ENCODE results near the gene SNRNP35. TPM values are rescaled to one million over a fixed set of nuclear protein-coding genes. Genes with fewer than 3 reads are reported as not detected.
A peak's percentile ranks its signal among the peaks of the same experiment; 100 is the strongest.

SNRNP35 gene
- total RNA-seq, 1 donor from 2014 or later, result 11.5 TPM

DNA sequence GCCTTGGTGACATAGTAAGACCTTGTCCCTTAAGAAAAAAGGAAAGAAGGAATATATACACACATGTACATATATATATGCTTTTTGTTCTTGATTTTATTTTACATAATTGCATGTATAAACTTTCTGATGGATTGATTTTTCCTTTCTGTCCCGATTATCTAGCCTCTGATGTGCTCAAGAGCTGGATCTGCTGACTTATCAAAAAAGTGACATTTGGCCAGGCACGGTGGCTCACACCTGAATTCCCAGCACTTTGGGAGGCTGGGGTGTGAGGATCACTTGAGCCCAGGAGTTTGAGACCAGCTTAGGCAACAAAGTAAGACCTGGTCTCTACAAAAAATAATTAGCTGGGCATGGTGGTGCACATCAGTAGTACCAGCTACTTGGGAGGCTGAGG lies 12.0 kb downstream of the SNRNP35 start:
- peaks cover 20% of the 10 kb centered on the region for H3K36me3 ChIP-seq (ENCODE audit: insufficient read depth, low read length)
- DNase-seq (ENCODE audit: low read depth), result no peak
- no peak for FAIRE-seq
- no peaks in the 10 kb centered on the region for H3K27me3 ChIP-seq (ENCODE audit: insufficient read depth, low read length)
- no peaks in the 10 kb centered on the region for H3K9me3 ChIP-seq (ENCODE audit: insufficient read depth, low read depth, low read length)
- no peak overlapping the region for H2AFZ ChIP-seq (ENCODE audit: low read depth, low read length)
- H4K20me1 ChIP-seq (ENCODE audit: insufficient read depth, low read length), result peaks cover 37% of the 10 kb centered on the region
- no peak overlapping the region for H3K4me3 Mint-ChIP-seq (ENCODE audit: unreplicated experiment)
- no peaks in the 10 kb centered on the region for H3K27me3 Mint-ChIP-seq (ENCODE audit: low read depth, unreplicated experiment)
- peak overlapping the region; percentile 4 for H3K27ac Mint-ChIP-seq (ENCODE audit: unreplicated experiment)
- TF ChIP-seq, protein P1, sequence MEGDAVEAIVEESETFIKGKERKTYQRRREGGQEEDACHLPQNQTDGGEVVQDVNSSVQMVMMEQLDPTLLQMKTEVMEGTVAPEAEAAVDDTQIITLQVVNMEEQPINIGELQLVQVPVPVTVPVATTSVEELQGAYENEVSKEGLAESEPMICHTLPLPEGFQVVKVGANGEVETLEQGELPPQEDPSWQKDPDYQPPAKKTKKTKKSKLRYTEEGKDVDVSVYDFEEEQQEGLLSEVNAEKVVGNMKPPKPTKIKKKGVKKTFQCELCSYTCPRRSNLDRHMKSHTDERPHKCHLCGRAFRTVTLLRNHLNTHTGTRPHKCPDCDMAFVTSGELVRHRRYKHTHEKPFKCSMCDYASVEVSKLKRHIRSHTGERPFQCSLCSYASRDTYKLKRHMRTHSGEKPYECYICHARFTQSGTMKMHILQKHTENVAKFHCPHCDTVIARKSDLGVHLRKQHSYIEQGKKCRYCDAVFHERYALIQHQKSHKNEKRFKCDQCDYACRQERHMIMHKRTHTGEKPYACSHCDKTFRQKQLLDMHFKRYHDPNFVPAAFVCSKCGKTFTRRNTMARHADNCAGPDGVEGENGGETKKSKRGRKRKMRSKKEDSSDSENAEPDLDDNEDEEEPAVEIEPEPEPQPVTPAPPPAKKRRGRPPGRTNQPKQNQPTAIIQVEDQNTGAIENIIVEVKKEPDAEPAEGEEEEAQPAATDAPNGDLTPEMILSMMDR (IDR thresholded peaks at IDR 0.05; ENCODE audit: insufficient read depth, low read depth, low read length), result no peak
- no peak overlapping the region for H3K9ac ChIP-seq (ENCODE audit: low read length)
- H3K4me1 ChIP-seq (ENCODE audit: insufficient read depth, low read length), result no peaks in the 10 kb centered on the region
- H3K79me2 ChIP-seq (ENCODE audit: insufficient read depth, low read length), result peaks cover 23% of the 10 kb centered on the region
- no peak overlapping the region for H3K4me3 ChIP-seq (ENCODE audit: insufficient read depth, low read depth, low read length)
- no peak overlapping the region for H3K27ac ChIP-seq (ENCODE audit: low read depth, low read length)
- H3K9me3 Mint-ChIP-seq (ENCODE audit: unreplicated experiment), result no peaks in the 10 kb centered on the region
- H3K4me2 ChIP-seq (ENCODE audit: low read length), result no peak overlapping the region
- peaks cover 25% of the 10 kb centered on the region for H3K36me3 Mint-ChIP-seq (ENCODE audit: low read depth, unreplicated experiment)
- no peaks in the 10 kb centered on the region for H3K4me1 Mint-ChIP-seq (ENCODE audit: low read depth, unreplicated experiment)

DNA sequence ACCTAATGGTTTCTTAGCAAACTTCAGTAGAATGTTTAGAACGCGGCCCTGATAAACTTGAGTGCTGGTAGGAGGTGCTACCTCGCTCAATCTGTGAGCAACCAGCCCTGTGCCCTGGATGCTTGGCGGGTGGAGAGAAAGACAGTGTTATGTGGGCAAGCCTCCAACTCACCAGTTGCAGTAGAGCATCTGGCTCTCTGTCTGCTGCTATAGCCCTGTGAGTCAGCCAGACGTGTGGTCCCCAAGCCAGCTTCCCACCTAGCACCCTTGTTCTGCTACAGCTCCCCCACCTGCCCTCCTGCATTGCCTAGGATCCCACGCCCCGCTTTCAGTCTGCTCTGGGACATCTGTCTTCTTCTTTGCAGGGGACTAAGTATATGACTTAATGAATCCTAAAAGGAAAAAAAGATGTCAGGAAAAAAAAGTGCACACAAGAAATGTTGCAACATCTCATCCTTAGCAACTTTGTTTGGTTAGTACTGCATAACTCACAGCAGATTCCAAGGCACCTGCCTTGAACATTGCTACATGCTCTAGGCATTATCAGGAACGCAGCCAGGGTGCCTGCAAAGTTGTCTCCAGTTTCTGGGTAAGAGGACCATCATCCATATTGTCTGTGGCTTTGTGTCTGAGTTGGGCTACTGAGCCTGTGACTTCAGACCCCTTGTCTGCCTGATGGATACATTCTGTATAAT lies 13.6 kb downstream of the SNRNP35 start:
- no peak overlapping the region for H2AFZ ChIP-seq (ENCODE audit: low read depth, low read length)
- Mint-ChIP-seq H3K4me3 (ENCODE audit: unreplicated experiment) (no peak overlapping the region), H3K27me3 (ENCODE audit: low read depth, unreplicated experiment) (no peaks in the 10 kb centered on the region), H3K4me1 (ENCODE audit: low read depth, unreplicated experiment) (no peaks in the 10 kb centered on the region), H3K36me3 (ENCODE audit: low read depth, unreplicated experiment) (peaks cover 13% of the 10 kb centered on the region), H3K9me3 (ENCODE audit: unreplicated experiment) (no peaks in the 10 kb centered on the region), H3K27ac (ENCODE audit: unreplicated experiment) (peak overlapping the region; percentile 69)
- H3K27me3 ChIP-seq (ENCODE audit: insufficient read depth, low read length), result no peaks in the 10 kb centered on the region
- no peak for FAIRE-seq
- no peak overlapping the region for H3K9ac ChIP-seq (ENCODE audit: low read length)
- H3K4me1 ChIP-seq (ENCODE audit: insufficient read depth, low read length), result no peaks in the 10 kb centered on the region
- TF ChIP-seq, protein P1 (IDR thresholded peaks at IDR 0.05; ENCODE audit: insufficient read depth, low read depth, low read length), result no peak
- no peak for TF ChIP-seq EZH2 (IDR thresholded peaks at IDR 0.05; ENCODE audit: insufficient read depth, low read length)
- H3K4me3 ChIP-seq (ENCODE audit: insufficient read depth, low read depth, low read length), result no peak overlapping the region
- peaks cover 23% of the 10 kb centered on the region for H3K36me3 ChIP-seq (ENCODE audit: insufficient read depth, low read length)
- peaks cover 26% of the 10 kb centered on the region for H4K20me1 ChIP-seq (ENCODE audit: insufficient read depth, low read length)
- peaks cover 12% of the 10 kb centered on the region for H3K79me2 ChIP-seq (ENCODE audit: insufficient read depth, low read length)
- no peak overlapping the region for H3K4me2 ChIP-seq (ENCODE audit: low read length)
- H3K9me3 ChIP-seq (ENCODE audit: insufficient read depth, low read depth, low read length), result no peaks in the 10 kb centered on the region
- peak; percentile 64 for DNase-seq (ENCODE audit: low read depth)
- no peak overlapping the region for H3K27ac ChIP-seq (ENCODE audit: low read depth, low read length)

DNA sequence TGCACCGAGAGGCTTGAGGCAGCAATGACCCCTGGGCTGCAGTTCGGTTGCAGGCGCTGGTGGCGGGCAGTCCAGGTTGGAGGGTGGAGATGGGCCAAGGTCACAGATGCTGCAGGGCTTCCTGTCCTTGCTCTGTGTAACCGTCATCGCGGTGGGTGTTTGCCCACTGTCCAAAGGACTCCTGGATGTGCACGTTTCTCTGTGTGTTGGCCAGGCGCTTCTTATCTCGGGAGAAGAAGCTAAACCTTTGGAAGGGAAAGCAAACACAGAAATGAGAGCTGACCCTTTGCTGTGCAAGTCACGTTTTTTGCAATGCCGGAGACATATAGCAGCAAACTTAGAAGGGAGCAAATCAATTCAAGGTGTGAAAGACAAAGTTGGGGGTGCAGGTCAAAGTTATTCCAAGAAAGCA lies 14.5 kb downstream of the SNRNP35 start:
- Histone ChIP-seq H3K9me3 (ENCODE audit: insufficient read depth, low read depth, low read length) (no peaks in the 10 kb centered on the region), H3K4me2 (ENCODE audit: low read length) (no peak overlapping the region), H3K9ac (ENCODE audit: low read length) (no peak overlapping the region), H4K20me1 (ENCODE audit: insufficient read depth, low read length) (peaks cover 17% of the 10 kb centered on the region), H3K36me3 (ENCODE audit: insufficient read depth, low read length) (peaks cover 23% of the 10 kb centered on the region), H3K4me1 (ENCODE audit: insufficient read depth, low read length) (no peaks in the 10 kb centered on the region), H3K79me2 (ENCODE audit: insufficient read depth, low read length) (peaks cover 12% of the 10 kb centered on the region), H3K27ac (ENCODE audit: low read depth, low read length) (no peak overlapping the region), H2AFZ (ENCODE audit: low read depth, low read length) (no peak overlapping the region), H3K4me3 (ENCODE audit: insufficient read depth, low read depth, low read length) (no peak overlapping the region), H3K27me3 (ENCODE audit: insufficient read depth, low read length) (no peaks in the 10 kb centered on the region)
- Mint-ChIP-seq H3K4me1 (ENCODE audit: low read depth, unreplicated experiment) (peaks cover 1% of the 10 kb centered on the region), H3K4me3 (ENCODE audit: unreplicated experiment) (no peak overlapping the region), H3K9me3 (ENCODE audit: unreplicated experiment) (no peaks in the 10 kb centered on the region), H3K27ac (ENCODE audit: unreplicated experiment) (no peak overlapping the region), H3K36me3 (ENCODE audit: low read depth, unreplicated experiment) (peaks cover 16% of the 10 kb centered on the region), H3K27me3 (ENCODE audit: low read depth, unreplicated experiment) (no peaks in the 10 kb centered on the region)
- DNase-seq (ENCODE audit: low read depth) (no peak), FAIRE-seq (no peak)
- TF ChIP-seq EZH2 (IDR thresholded peaks at IDR 0.05; ENCODE audit: insufficient read depth, low read length), result no peak
- TF ChIP-seq, protein P1 (IDR thresholded peaks at IDR 0.05; ENCODE audit: insufficient read depth, low read depth, low read length), result no peak

All from astrocyte (in vitro differentiated cells and primary cell).